GM23248 (cell line): ENCODE data around the gene CDKAL1. TPM values are rescaled to one million over a fixed set of nuclear protein-coding genes. Genes with fewer than 3 reads are reported as not detected.

ENCODE experiments used
- DNase-seq: peaks from one replicate; pipeline ENCODE4 v3.0.0-alpha.2; 2015
- H2AFZ ChIP-seq: fragments of 200-600 bp; sonication (generic); 2 replicates; pipeline ENCODE4 v1.6.1; 2016; ENCODE audit warnings: antibody characterized with exemption
- H3F3A ChIP-seq: fragments of 200-600 bp; sonication (generic); 2 replicates; pipeline ENCODE4 v1.6.1; 2016; ENCODE audit warnings: mild to moderate bottlenecking, antibody characterized with exemption, mixed run types; ENCODE audit not compliant: insufficient read depth
- H3K27ac ChIP-seq: fragments of 200-600 bp; sonication (generic); 2 replicates; pipeline ENCODE4 v1.5.1; 2016; ENCODE audit warnings: mild to moderate bottlenecking
- H3K27me3 ChIP-seq: fragments of 200-600 bp; sonication (generic); replicated peaks from 2 replicates; pipeline ENCODE4 v1.6.1; 2016; ENCODE audit warnings: mild to moderate bottlenecking; ENCODE audit not compliant: insufficient read depth
- H3K36me3 ChIP-seq: fragments of 200-600 bp; sonication (generic); 2 replicates; pipeline ENCODE4 v1.6.1; 2016; ENCODE audit warnings: low read depth, mild to moderate bottlenecking
- H3K4me1 ChIP-seq: fragments of 200-600 bp; sonication (generic); 2 replicates; pipeline ENCODE4 v1.6.1; 2016; ENCODE audit warnings: mild to moderate bottlenecking; ENCODE audit not compliant: insufficient read depth
- H3K4me2 ChIP-seq: fragments of 200-600 bp; sonication (generic); one replicate; pipeline ENCODE4 v1.6.1; 2016; ENCODE audit warnings: mild to moderate bottlenecking; ENCODE audit not compliant: unreplicated experiment
- H3K4me3 ChIP-seq: fragments of 200-600 bp; sonication (generic); 2 replicates; pipeline ENCODE4 v1.5.1; 2016; ENCODE audit warnings: mild to moderate bottlenecking
- H3K79me2 ChIP-seq: fragments of 200-600 bp; sonication (generic); 2 replicates; pipeline ENCODE4 v1.6.1; 2016; ENCODE audit warnings: mild to moderate bottlenecking; ENCODE audit not compliant: insufficient read depth
- H3K9ac ChIP-seq: fragments of 200-600 bp; sonication (generic); 2 replicates; pipeline ENCODE4 v1.6.1; 2016; ENCODE audit warnings: mild to moderate bottlenecking
- H3K9me2 ChIP-seq: fragments of 200-600 bp; sonication (generic); 2 replicates; pipeline ENCODE4 v1.6.1; 2016; ENCODE audit warnings: mixed run types, mild to moderate bottlenecking, moderate library complexity; ENCODE audit not compliant: insufficient read depth
- H3K9me3 ChIP-seq: fragments of 200-600 bp; sonication (generic); one replicate; pipeline ENCODE4 v1.6.1; 2017; ENCODE audit warnings: low read depth
- H4K20me1 ChIP-seq: fragments of 200-600 bp; sonication (generic); 2 replicates; pipeline ENCODE4 v1.6.0; 2016; ENCODE audit not compliant: insufficient read depth
- EZH2 ChIP-seq: fragments of 200-600 bp; sonication (generic); IDR thresholded peaks from 2 replicates; pipeline ENCODE4 v1.6.1; 2018; ENCODE audit warnings: antibody characterized with exemption, mild to moderate bottlenecking; ENCODE audit not compliant: insufficient read depth, poor library complexity, severe bottlenecking
- EZH2phosphoT487 ChIP-seq: fragments of 200-600 bp; sonication (generic); IDR thresholded peaks from 2 replicates; pipeline ENCODE4 v1.6.1; 2018; ENCODE audit warnings: antibody characterized with exemption, moderate library complexity, mild to moderate bottlenecking, low read depth; ENCODE audit not compliant: insufficient read depth
- WGBS, 2 experiments: methylation state at CpG; one replicate each; pipeline ENCODE4 v1.1.6; 2015 to 2017; ENCODE audit warnings: low lambda C conversion rate in 2 of 2, low coverage in 1 of 2; ENCODE audit errors: missing lambda C conversion rate in 2 of 2; 5-methylcytosine and 5-hydroxymethylcytosine counted together
- in situ Hi-C: fragments of 300-500 bp; cut with MboI; formaldehyde crosslinking; loops from 2 replicates; pipeline ENCODE4 v1.15.0; 2020
- polyA plus RNA-seq: library from polyadenylated mRNA; unstranded; fragments of >200 nt; fragmentation: Nextera tagmentation; extraction: Ambion mirVana; gene quantifications from 2 replicates; pipeline ENCODE4 v1.2.1, GENCODE V29; 2016
- total RNA-seq: library from RNA; depleted of rRNA; stranded (reverse); fragments of >200 nt; shearing (Covaris generic); gene quantifications from 2 replicates; pipeline ENCODE4 v1.2.3, GENCODE V29; 2014

Gene CDKAL1
- total and polyA plus RNA-seq, 2 experiments from 2014 or later = 7.5 to 10.8 TPM

- in situ Hi-C loops = no loop called here
- no peak for DNase-seq
These were observed 171.5 kb downstream of the CDKAL1 start for GRCh38 chr6:20705741-20706140.

GRCh38 chr6:20706238-20706938 lies 172.1 kb downstream of the CDKAL1 start:
- Histone ChIP-seq H2AFZ (no peak overlapping the region), H3K9me2 (no peaks in the 10 kb centered on the region), H3K9ac (no peak overlapping the region), H3K36me3 (no peaks in the 10 kb centered on the region), H3K4me1 (peaks cover 3% of the 10 kb centered on the region), H3K79me2 (no peaks in the 10 kb centered on the region), H3K9me3 (no peaks in the 10 kb centered on the region), H3F3A (peaks cover 5% of the 10 kb centered on the region), H3K27ac (no peak overlapping the region), H3K27me3 (no peaks in the 10 kb centered on the region), H4K20me1 (no peaks in the 10 kb centered on the region), H3K4me3 (no peak overlapping the region), H3K4me2 (no peak overlapping the region)
- TF ChIP-seq EZH2 (no peak), EZH2phosphoT487 (no peak)
- DNase-seq = peak; percentile 20
- in situ Hi-C loops = no loop called here
- WGBS, 2 experiments = 97 to 100% methylated on average over 1 of the region's 1 CpG

More at GRCh38 chr6:20705741-20706140, 171.5 kb downstream of the CDKAL1 start:
- Histone ChIP-seq H3K4me3 (no peak overlapping the region), H3K9me3 (no peaks in the 10 kb centered on the region), H3K79me2 (no peaks in the 10 kb centered on the region), H3K27ac (no peak overlapping the region), H4K20me1 (no peaks in the 10 kb centered on the region), H3K36me3 (no peaks in the 10 kb centered on the region), H3K4me2 (no peak overlapping the region), H3K27me3 (no peaks in the 10 kb centered on the region), H3F3A (no peaks in the 10 kb centered on the region), H3K9me2 (no peaks in the 10 kb centered on the region), H2AFZ (no peak overlapping the region), H3K9ac (no peak overlapping the region), H3K4me1 (no peaks in the 10 kb centered on the region)
- no peak for TF ChIP-seq EZH2
- TF ChIP-seq EZH2phosphoT487 = no peak
- WGBS, 2 experiments = 96% methylated on average over 5 of the region's 5 CpGs

- H4K20me1 ChIP-seq = no peaks in the 10 kb centered on the region
These were observed 172.8 kb downstream of the CDKAL1 start for GRCh38 chr6:20706939-20707485.

GRCh38 chr6:20707870-20708269 lies 173.6 kb downstream of the CDKAL1 start:
- Histone ChIP-seq H3K4me3 (no peak overlapping the region), H3K9me3 (no peaks in the 10 kb centered on the region), H3K27me3 (no peaks in the 10 kb centered on the region), H2AFZ (no peak overlapping the region), H3K27ac (no peak overlapping the region), H3K79me2 (no peaks in the 10 kb centered on the region), H3K4me1 (peaks cover 11% of the 10 kb centered on the region), H3K9me2 (no peaks in the 10 kb centered on the region), H3F3A (peaks cover 12% of the 10 kb centered on the region), H3K36me3 (no peaks in the 10 kb centered on the region), H3K4me2 (no peak overlapping the region), H4K20me1 (no peaks in the 10 kb centered on the region), H3K9ac (no peak overlapping the region)
- WGBS, 2 experiments = 93 to 98% methylated on average over 2 of the region's 2 CpGs
- in situ Hi-C loops = no loop called here
- TF ChIP-seq EZH2phosphoT487 (no peak), EZH2 (no peak)
- DNase-seq = no peak

More at GRCh38 chr6:20706939-20707485, 172.8 kb downstream of the CDKAL1 start:
- no peak overlapping the region for H3K9ac ChIP-seq
- no peak for TF ChIP-seq EZH2
- TF ChIP-seq EZH2phosphoT487 = no peak
- H3K36me3 ChIP-seq = no peaks in the 10 kb centered on the region
- peaks cover 9% of the 10 kb centered on the region for H3K4me1 ChIP-seq
- no peak overlapping the region for H3K4me2 ChIP-seq
- no peaks in the 10 kb centered on the region for H3K79me2 ChIP-seq
- in situ Hi-C loops = no loop called here
- no peak for DNase-seq
- no peak overlapping the region for H3K27ac ChIP-seq
- no peak overlapping the region for H3K4me3 ChIP-seq
- no peak overlapping the region for H2AFZ ChIP-seq
- H3F3A ChIP-seq = peaks cover 11% of the 10 kb centered on the region
- H3K9me2 ChIP-seq = no peaks in the 10 kb centered on the region
- no peaks in the 10 kb centered on the region for H3K9me3 ChIP-seq
- H3K27me3 ChIP-seq = no peaks in the 10 kb centered on the region
- WGBS, 2 experiments = 87 to 97% methylated on average over 2 of the region's 2 CpGs
